Measurements from ENCODE around the gene ELP2.
"Not testable (repeated sequence)": the region's sequence is repeated elsewhere in the genome, so short reads cannot be mapped to it uniquely, and the experiment has no call there.

The ELP2 gene

GRCh38 chr18:36191286-36191685, 61.6 kb downstream of the ELP2 start:
- DNase-seq (ENCODE audit: low read depth) = no peak

GRCh38 chr18:36191711-36192110, 62.0 kb downstream of the ELP2 start:
- no peak for DNase-seq (ENCODE audit: low read depth)

- no peak for DNase-seq (ENCODE audit: low read depth)
Measured at GRCh38 chr18:36194600-36195315, 65.1 kb downstream of the ELP2 start.

GRCh38 chr18:36195427-36196122, 65.9 kb downstream of the ELP2 start:
- no peak for DNase-seq (ENCODE audit: low read depth)

- DNase-seq (ENCODE audit: low read depth) = no peak
Measured at GRCh38 chr18:36196238-36196995, 66.7 kb downstream of the ELP2 start.

GRCh38 chr18:36197511-36198166, 67.9 kb downstream of the ELP2 start:
- no peak for DNase-seq (ENCODE audit: low read depth)

GRCh38 chr18:36199691-36200295, 70.1 kb downstream of the ELP2 start:
- no peak for DNase-seq (ENCODE audit: low read depth)

- DNase-seq (ENCODE audit: low read depth) = no peak
Measured at GRCh38 chr18:36200354-36200771, 70.7 kb downstream of the ELP2 start.

GRCh38 chr18:36201765-36202164, 72.1 kb downstream of the ELP2 start:
- no peak for DNase-seq (ENCODE audit: low read depth)

GRCh38 chr18:36203360-36203895, 73.7 kb downstream of the ELP2 start:
- DNase-seq (ENCODE audit: low read depth) = no peak

- DNase-seq (ENCODE audit: low read depth) = no peak
Measured at GRCh38 chr18:36205166-36205565, 75.5 kb downstream of the ELP2 start.

- no peak for DNase-seq (ENCODE audit: low read depth)
Measured at GRCh38 chr18:36207303-36207702, 77.6 kb downstream of the ELP2 start.

- DNase-seq (ENCODE audit: low read depth) = not testable (repeated sequence)
Measured at GRCh38 chr18:36207969-36208368, 78.3 kb downstream of the ELP2 start.

- DNase-seq (ENCODE audit: low read depth) = peak; percentile 88
Measured at GRCh38 chr18:36211612-36212065, 81.9 kb downstream of the ELP2 start.

- peak; percentile 31 for DNase-seq (ENCODE audit: low read depth)
Measured at GRCh38 chr18:36212301-36213171, 82.8 kb downstream of the ELP2 start.

GRCh38 chr18:36214811-36215210, 85.1 kb downstream of the ELP2 start:
- no peak for DNase-seq (ENCODE audit: low read depth)

- no peak for DNase-seq (ENCODE audit: low read depth)
Measured at GRCh38 chr18:36215577-36215976, 85.9 kb downstream of the ELP2 start.

- DNase-seq (ENCODE audit: low read depth) = no peak
Measured at GRCh38 chr18:36217348-36217747, 87.6 kb downstream of the ELP2 start.

- DNase-seq (ENCODE audit: low read depth) = no peak
Measured at GRCh38 chr18:36229188-36229587, 99.5 kb downstream of the ELP2 start.

Measured in EH (cell line).